Measurements from ENCODE around the gene USH1C. TPM values are rescaled to one million over a fixed set of nuclear protein-coding genes. Genes with fewer than 3 reads are reported as not detected.
A peak's percentile ranks its signal among the peaks of the same experiment; 100 is the strongest.

USH1C gene
- total and polyA plus RNA-seq, 5 experiments from 2014 or later: not detected

DNA sequence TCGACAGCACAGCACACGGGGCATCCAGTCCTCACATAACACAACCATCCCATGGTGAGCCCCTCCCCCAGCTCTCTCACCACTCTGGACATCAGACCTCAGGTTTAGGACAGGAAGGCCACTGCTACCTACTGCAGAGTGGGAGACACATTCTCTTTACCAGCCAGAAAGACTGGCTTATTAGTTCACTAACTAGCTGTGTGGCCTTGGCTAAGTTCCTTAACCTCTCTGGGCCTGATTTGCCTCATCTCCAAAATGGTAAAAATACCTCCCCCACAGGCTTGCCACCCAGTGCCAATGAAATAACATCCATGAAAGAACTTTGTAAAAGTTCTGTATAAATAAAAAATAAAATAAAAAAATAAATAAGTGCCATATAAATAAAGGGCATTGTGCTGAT lies 32.1 kb downstream of the USH1C start:
- H3K36me3 Mint-ChIP-seq: no peaks in the 10 kb centered on the region
- peaks cover 0 to 2% (median 0%) of the 10 kb centered on the region in 4 donors for H3K4me1 Mint-ChIP-seq
- peaks cover 0 to 23% (median 8%) of the 10 kb centered on the region in 5 donors for H3K27me3 Mint-ChIP-seq
- no peaks in the 10 kb centered on the region for H3K9me3 Mint-ChIP-seq
- no peak for DNase-seq
- POLR2A ChIA-PET: interaction anchor here (0.6 kb wide), 2 partner anchors 304 to 742 kb away, joined by 3 read pairs; partner anchors contain the start of gene PIK3C2A
- no peak overlapping the region for H3K27ac Mint-ChIP-seq
- no peak for ATAC-seq
- H3K4me3 Mint-ChIP-seq: no peak overlapping the region

DNA sequence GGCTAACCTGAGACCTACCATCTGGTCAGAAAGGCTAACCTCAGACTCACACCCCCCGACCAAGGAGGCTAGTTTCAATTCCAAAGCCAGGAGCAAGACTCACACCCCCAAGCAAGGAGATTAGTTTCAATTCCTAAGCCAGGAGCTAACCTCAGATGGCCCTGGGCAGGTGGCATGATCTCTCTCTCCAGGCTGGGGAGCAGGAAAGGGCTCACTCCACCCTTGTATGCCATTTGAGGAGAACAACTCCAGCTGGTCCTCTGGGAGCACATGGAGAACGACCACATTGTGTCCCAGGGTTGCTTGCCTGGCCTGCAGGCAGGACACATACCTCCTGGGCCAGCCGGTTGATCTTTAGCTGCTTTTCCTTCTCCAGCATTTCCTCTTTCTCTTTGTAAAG lies 32.6 kb downstream of the USH1C start:
- Mint-ChIP-seq H3K4me1 (peaks cover 0 to 2% (median 0%) of the 10 kb centered on the region in 4 donors), H3K9me3 (no peaks in the 10 kb centered on the region), H3K27me3 (peaks cover 0 to 18% (median 8%) of the 10 kb centered on the region in 5 donors), H3K4me3 (no peak overlapping the region), H3K36me3 (no peaks in the 10 kb centered on the region), H3K27ac (peak overlapping the region in 1 of 10 donors; percentile 27)
- no peak for DNase-seq
- POLR2A ChIA-PET: interaction anchor here (0.6 kb wide), 1 partner anchor 304 kb away, joined by 3 read pairs; the partner anchor contains the start of gene PIK3C2A
- no peak for ATAC-seq

DNA sequence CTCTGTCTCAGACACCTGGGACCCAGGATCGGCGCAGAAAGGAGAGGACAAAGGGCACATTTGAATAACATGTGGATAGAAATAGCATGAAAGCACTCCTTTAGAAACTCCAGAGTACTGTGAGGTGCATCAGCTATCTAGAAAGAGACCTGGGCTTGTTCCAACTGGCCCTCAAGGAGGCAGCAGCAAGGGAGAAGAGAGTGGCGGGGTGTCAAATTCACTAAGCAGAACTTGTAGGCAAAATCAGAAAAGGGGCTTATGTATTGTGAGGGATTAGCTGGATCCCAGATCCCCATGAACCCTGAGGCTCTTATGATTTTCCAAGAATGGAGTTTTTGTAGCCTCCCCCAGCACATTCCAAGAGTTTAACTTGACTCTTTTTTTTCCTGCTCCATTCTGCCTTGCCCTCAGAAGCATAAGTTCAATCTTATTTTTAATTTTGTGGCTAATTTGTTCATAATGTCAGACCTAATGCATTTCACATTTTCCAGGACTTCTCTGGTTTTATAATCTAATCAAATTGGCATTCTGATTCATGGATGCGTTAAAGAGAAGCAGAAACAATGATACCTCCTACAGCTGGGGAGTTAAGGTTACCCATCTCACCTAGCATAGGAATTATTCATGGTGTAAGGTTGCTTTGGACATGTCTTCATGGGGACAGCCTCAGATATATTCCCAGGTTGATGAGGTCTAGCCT lies 33.6 kb downstream of the USH1C start:
- Mint-ChIP-seq H3K36me3 (no peaks in the 10 kb centered on the region), H3K27me3 (peaks cover 0 to 18% (median 7%) of the 10 kb centered on the region in 5 donors), H3K4me3 (no peak overlapping the region), H3K27ac (no peak overlapping the region), H3K9me3 (no peaks in the 10 kb centered on the region), H3K4me1 (peaks cover 0 to 2% (median 0%) of the 10 kb centered on the region in 4 donors)
- POLR2A ChIA-PET: no interaction called here
- DNase-seq: no peak
- no peak for ATAC-seq

DNA sequence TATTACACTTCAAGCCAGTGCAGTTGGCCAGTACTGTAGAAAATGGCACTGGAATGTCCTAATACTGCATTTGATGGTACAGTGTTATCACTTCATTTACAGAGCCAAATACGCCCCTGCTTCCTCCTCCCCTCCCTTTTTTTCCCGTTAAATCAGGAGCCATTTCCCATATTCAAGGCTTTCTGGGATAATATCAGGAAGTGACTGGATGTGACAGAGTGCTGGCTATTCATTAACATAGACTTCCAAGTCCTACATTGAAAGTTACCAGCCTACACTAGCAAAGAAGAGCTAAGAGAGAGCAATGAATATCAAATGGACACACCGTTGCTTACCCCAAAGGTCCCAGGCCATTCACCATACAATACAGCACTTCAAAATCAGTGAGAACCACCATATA lies 35.4 kb downstream of the USH1C start:
- no peak for ATAC-seq
- Mint-ChIP-seq H3K4me1 (peaks cover 0 to 2% (median 0%) of the 10 kb centered on the region in 4 donors), H3K27me3 (peaks cover 0 to 20% (median 7%) of the 10 kb centered on the region in 5 donors), H3K36me3 (no peaks in the 10 kb centered on the region), H3K4me3 (no peak overlapping the region), H3K9me3 (no peaks in the 10 kb centered on the region), H3K27ac (no peak overlapping the region)
- DNase-seq: no peak
- POLR2A ChIA-PET: no interaction called here

DNA sequence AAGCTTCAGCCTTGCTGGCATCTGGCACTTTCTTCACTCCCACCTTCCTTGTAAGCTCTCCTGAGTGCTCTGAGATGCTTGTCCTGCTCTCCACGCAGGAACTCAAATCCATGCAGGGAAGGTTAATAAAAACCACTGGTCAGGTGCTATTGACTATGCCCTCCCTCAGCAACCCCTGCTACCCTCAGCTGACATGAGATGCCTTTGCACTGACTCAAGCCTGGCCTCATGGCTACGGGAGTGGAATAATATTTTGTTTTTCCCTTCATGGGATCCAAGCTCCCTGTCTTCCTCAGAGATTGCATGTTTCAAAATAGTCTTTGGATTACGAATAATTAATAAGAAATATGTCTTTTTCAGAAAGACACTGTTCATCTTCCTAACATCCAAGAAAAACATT lies 35.9 kb downstream of the USH1C start:
- Mint-ChIP-seq H3K27me3 (peaks cover 0 to 20% (median 7%) of the 10 kb centered on the region in 5 donors), H3K9me3 (no peaks in the 10 kb centered on the region), H3K4me1 (peaks cover 0 to 2% (median 0%) of the 10 kb centered on the region in 4 donors), H3K36me3 (no peaks in the 10 kb centered on the region), H3K27ac (peak overlapping the region in 1 of 10 donors; percentile 41), H3K4me3 (no peak overlapping the region)
- no peak for DNase-seq
- no peak for ATAC-seq
- POLR2A ChIA-PET: no interaction called here

DNA sequence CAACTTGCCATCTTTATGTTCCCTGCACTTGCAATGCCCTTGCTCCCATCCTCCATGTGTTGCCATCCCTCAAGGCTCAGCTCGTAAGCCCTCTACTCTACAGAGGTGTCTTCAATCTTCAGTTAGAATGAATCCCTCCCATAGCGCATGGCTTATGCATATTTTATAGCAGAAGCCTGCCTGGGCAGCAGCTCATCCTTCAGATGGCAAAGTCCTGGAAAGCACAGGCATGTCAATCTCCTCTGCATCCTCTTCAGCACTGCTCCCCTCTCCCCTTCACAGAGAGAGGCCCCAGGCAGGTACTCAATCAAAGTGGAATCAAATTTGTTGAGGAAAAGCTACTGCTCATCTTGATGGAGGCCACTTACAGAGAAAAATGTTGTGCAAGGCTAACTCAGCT lies 36.4 kb downstream of the USH1C start:
- peak overlapping the region in 2 of 10 donors; percentile 2 to 10 for H3K27ac Mint-ChIP-seq
- no peak overlapping the region for H3K4me3 Mint-ChIP-seq
- DNase-seq: no peak
- POLR2A ChIA-PET: no interaction called here
- H3K9me3 Mint-ChIP-seq: no peaks in the 10 kb centered on the region
- H3K27me3 Mint-ChIP-seq: peaks cover 0 to 17% (median 7%) of the 10 kb centered on the region in 5 donors
- ATAC-seq: no peak
- no peaks in the 10 kb centered on the region for H3K36me3 Mint-ChIP-seq
- no peaks in the 10 kb centered on the region for H3K4me1 Mint-ChIP-seq

DNA sequence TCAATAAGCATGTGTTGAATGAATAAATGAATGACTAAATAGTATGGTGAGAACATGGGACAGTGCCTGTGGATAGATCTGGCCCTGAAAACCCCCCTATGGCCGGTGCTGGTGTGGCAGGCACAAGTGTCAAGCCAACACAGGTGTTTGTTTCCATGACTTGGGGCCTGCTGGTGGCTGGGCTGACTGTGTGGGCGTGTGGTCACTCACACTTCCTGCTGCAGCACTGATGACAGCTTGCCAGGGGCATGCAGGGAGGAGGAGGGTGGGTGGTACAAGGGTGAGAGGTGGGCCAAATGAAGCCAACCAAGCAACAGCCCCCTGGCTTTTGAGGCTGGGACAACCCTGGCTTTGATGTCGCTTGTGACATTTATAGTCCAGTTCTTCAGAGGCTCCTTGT lies 37.3 kb downstream of the USH1C start:
- Mint-ChIP-seq H3K4me3 (no peak overlapping the region), H3K4me1 (no peaks in the 10 kb centered on the region), H3K27me3 (peaks cover 0 to 16% (median 4%) of the 10 kb centered on the region in 5 donors), H3K36me3 (no peaks in the 10 kb centered on the region), H3K27ac (peak overlapping the region in 1 of 10 donors; percentile 28), H3K9me3 (no peaks in the 10 kb centered on the region)
- POLR2A ChIA-PET: no interaction called here
- ATAC-seq (no peak), DNase-seq (no peak)

DNA sequence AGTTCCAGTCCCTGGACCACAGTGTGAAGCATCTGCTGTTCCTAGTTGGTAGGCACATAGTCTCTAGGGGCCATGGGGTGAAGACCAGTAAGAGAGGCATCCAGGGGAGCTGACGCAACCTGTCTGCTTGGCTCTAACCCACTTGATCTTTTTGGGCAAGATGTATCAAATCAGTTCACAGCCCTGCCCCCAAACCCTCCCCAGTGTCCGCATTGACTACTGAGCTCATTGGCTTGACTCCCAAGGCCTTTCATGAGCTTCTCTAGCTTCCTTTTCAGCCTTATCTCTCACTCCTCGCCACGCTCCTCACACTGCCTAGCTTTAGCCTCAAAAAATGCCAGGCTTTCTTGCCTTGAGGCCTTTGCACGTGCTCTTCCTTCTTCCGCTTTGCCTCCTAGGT lies 37.9 kb downstream of the USH1C start:
- POLR2A ChIA-PET: no interaction called here
- Mint-ChIP-seq H3K4me1 (no peaks in the 10 kb centered on the region), H3K27ac (peak overlapping the region in 1 of 10 donors; percentile 28), H3K4me3 (no peak overlapping the region), H3K27me3 (peaks cover 0 to 14% (median 4%) of the 10 kb centered on the region in 5 donors), H3K9me3 (no peaks in the 10 kb centered on the region), H3K36me3 (no peaks in the 10 kb centered on the region)
- no peak for DNase-seq
- ATAC-seq: no peak

DNA sequence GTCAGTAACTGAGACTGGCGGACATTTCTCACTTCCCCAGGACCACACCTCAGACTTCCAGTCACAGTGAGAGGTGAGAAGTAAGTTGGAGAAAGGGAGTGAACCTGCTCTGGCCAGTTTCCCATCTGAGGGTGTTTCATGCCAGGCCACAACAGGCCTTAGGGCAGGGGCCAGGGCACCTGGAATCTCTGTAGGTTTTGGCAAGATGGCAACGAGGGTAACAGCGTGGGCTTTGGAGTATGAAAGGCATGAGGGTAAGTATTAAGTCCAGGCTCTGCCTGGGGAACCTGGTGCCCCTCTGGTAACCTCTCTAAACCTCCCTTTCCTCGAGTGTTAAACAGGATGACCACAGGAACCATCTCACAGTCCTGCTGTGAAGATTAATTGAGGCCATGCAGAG lies 39.1 kb downstream of the USH1C start:
- Mint-ChIP-seq H3K36me3 (no peaks in the 10 kb centered on the region), H3K27me3 (peaks cover 0 to 14% (median 4%) of the 10 kb centered on the region in 5 donors), H3K9me3 (no peaks in the 10 kb centered on the region), H3K4me3 (no peak overlapping the region), H3K4me1 (no peaks in the 10 kb centered on the region), H3K27ac (no peak overlapping the region)
- no peak for DNase-seq
- POLR2A ChIA-PET: no interaction called here
- no peak for ATAC-seq

DNA sequence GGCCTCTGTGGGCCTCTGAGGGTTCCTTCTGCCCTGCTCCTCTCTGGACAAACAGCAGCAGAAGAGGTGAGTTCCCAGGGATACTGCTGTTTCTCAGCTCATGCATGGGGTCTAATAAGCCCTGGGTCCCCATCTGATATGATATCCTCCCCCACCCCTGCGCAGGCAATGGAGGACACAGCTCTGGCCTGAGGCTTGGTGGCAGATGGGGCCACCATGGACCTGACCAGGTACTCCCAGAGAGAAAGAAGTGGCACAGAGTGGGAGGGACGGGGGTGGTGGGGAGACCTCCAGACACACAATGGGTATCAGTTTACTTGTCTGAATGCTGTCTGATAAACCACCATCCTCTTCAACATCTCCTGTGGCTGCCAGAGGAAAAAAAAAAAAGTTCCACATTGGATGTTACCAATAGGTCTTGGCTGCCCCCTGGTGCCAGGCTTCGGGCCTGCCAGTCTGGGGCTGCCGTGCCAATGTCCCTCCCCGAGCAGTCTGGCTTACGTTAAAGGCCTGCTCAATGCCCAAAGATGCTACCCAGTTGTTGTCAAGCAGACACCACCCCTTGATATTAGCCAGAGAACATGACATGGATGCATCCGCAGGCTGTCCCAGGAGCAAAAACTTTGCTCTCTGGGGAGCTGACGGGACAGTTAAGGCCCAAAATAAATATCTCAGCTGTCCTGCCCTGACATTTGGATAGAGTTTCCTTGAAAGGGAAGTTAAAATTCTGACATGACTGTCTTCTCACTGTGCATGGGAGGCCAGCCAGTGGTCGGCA lies 39.7 kb downstream of the USH1C start:
- H3K4me3 Mint-ChIP-seq: no peak overlapping the region
- H3K9me3 Mint-ChIP-seq: no peaks in the 10 kb centered on the region
- peaks cover 0 to 14% (median 4%) of the 10 kb centered on the region in 5 donors for H3K27me3 Mint-ChIP-seq
- no peaks in the 10 kb centered on the region for H3K36me3 Mint-ChIP-seq
- POLR2A ChIA-PET: no interaction called here
- ATAC-seq (peak; percentile 81 to 92), DNase-seq (peak; percentile 61 to 87 (median 73))
- peak overlapping the region in 1 of 10 donors; percentile 28 for H3K27ac Mint-ChIP-seq
- no peaks in the 10 kb centered on the region for H3K4me1 Mint-ChIP-seq

DNA sequence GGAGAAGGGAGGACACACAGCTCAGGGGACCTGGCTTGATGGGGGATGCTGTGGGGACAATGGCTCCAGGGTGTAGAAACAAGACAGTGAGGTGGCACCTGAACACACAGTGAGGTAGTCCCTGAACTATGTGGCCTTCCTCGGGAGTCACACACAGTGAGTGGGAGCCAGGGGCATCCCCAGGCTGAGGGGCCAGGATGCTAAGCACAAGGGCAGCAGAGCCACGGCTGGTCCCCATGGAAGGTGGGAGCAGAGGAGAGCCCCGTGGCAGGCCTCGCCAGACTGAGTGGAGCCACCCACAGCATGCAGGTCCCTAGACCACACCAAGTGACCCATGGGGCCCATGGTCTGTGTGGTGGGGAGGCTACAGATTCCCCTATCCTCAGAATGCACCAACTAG lies 41.6 kb downstream of the USH1C start:
- DNase-seq (no peak), ATAC-seq (no peak)
- Mint-ChIP-seq H3K4me1 (no peaks in the 10 kb centered on the region), H3K4me3 (no peak overlapping the region), H3K36me3 (no peaks in the 10 kb centered on the region), H3K27me3 (peaks cover 0 to 6% (median 0%) of the 10 kb centered on the region in 5 donors), H3K27ac (no peak overlapping the region), H3K9me3 (no peaks in the 10 kb centered on the region)
- POLR2A ChIA-PET: no interaction called here

DNA sequence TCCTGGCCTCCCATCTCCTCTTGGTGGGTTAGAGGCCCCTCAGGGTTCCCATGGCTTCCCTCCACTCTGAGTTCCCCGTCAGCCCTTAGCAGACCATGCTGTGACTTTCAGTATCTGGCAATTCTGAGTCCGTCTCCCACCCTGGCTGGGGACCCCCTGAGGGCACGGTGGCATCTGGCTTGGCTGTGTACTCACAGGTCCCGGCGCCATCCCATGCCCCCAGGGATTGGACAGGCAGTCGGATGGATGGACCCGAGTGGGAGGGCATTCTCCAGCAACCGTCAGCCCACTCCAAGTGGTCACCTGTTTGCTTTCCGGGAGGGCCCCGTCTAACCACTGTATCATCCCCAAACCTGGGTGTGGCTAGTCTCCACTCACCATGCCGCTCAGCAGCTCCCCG lies 43.5 kb downstream of the USH1C start:
- Mint-ChIP-seq H3K36me3 (no peaks in the 10 kb centered on the region), H3K9me3 (no peaks in the 10 kb centered on the region), H3K27me3 (peaks cover 0 to 7% (median 0%) of the 10 kb centered on the region in 5 donors), H3K4me3 (no peak overlapping the region), H3K4me1 (peaks cover 0 to 2% (median 0%) of the 10 kb centered on the region in 4 donors), H3K27ac (no peak overlapping the region)
- DNase-seq: no peak
- POLR2A ChIA-PET: no interaction called here
- no peak for ATAC-seq

DNA sequence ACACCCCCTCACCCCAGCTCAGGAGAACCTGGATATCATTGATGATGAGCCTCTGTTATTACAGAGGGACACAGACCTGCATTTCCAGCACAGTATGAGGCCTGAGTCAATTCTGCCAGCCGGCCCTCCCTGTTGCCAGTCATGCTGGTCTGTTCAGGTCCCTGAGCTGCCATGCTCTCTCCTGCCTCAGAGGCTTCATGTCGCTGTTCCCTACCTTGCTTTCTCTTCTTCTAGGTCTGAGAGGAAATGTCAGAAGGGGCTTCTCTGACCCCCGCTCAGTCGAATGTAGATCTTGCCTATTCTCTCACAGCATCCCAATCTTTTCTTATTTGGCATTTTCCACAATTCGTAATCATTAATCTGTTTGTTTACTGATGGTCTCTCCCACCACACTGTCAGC lies 45.7 kb downstream of the USH1C start:
- POLR2A ChIA-PET: no interaction called here
- H3K4me3 Mint-ChIP-seq: no peak overlapping the region
- H3K9me3 Mint-ChIP-seq: no peaks in the 10 kb centered on the region
- peaks cover 0 to 2% (median 0%) of the 10 kb centered on the region in 4 donors for H3K4me1 Mint-ChIP-seq
- ATAC-seq (no peak), DNase-seq (no peak)
- peaks cover 0 to 5% (median 0%) of the 10 kb centered on the region in 5 donors for H3K27me3 Mint-ChIP-seq
- H3K27ac Mint-ChIP-seq: peak overlapping the region in 1 of 10 donors; percentile 11
- no peaks in the 10 kb centered on the region for H3K36me3 Mint-ChIP-seq

Data from naive thymus-derived CD8-positive, alpha-beta T cell (primary cell).